Stimulated activated CD8-positive, alpha-beta memory T cell treated with anti-CD3 and anti-CD28 coated beads, Interleukin-4, amount 100 ng/mL, for 4 hours (primary cell): ENCODE results near the gene RBM25.
A peak's percentile ranks its signal among the peaks of the same experiment; 100 is the strongest.

ENCODE experiments used
- DNase-seq, 2 donors: peaks; one replicate each; pipeline ENCODE4 v3.0.0-alpha.2; 2020; ENCODE audit warnings: low read depth in 2 of 2, low spot score in 1 of 2

Gene RBM25

GRCh38 chr14:73102806-73103497 lies 44.6 kb downstream of the RBM25 start:
- DNase-seq, result no peak

GRCh38 chr14:73105050-73105449 lies 46.7 kb downstream of the RBM25 start:
- DNase-seq, result no peak

DNA sequence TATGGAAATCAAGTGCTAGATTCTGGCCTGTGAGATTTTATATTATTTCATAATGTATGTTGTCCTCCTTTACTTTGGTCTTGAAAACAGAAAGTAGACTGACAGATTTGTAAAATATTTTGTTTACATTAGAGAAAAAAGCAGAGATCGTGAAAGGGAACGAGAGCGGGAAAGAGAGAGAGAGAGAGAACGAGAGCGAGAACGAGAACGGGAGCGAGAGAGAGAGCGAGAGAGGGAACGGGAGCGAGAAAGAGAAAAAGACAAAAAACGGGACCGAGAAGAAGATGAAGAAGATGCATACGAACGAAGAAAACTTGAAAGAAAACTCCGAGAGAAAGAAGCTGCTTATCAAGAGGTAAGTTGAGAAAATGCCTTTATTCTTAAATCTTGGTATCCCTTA lies 47.4 kb downstream of the RBM25 start:
- DNase-seq, result no peak

DNA sequence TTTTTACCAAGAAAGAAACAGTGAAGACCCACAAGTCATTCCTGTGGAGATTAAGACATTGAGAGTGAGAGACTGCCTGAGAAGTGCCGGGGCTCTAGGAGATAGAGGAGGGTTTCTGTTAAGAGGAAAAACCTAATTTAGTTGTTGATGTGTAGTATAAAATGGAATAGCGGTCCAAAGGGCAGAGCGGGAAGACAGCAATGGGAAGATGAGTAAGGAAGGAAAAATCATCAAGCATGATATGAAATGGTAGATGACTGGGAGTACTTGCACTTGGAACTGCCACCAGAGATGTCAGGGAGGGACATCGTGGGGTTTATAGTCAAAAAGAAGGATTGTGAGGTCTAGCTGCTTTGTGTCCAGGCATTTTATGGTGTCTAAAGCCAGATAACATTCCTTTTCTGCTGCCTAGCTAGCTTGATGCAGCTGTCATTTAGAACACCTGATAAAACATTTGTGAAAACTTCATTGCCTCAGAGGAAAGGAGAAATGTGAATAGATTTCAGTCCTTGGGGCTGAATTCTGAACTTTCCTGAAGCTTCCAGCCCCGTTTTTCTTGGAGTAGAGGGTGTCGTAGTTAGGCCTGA lies 57.8 kb downstream of the RBM25 start:
- DNase-seq, result no peak

DNA sequence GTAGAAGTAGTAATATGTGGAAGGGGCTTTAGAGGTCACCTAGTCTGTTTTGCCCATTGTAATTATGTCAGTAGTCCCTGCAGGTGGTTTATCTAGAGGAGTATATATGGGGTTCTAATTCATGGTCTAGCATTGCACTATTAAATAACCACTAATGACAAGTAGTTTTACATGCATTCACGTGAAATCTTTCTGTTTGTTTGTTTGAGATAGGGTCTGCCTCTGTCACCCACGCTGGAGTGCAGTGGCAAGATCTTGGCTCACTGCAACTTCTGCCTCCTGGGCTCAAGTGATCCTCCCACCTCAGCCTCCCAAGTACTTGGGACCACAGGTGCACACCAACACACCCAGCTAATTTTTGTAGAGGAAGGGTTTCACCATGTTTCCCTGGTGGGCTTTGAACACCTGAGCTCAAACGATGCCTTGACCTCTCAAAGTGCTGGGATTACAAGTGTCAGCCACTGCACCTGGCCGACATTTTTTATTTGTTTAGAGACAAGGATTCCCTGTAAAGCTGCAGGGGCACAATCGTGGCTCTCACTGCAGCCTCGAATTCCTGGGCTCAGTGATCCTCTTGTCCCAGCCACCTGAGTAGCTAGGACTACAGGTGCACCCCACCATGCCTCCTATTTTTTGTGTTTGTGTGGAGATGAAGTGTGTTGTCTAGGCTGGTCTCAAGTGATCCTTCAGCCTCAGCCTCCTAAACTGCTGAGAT lies 66.0 kb downstream of the RBM25 start:
- no peak for DNase-seq

- no peak for DNase-seq
These were observed 66.8 kb downstream of the RBM25 start for GRCh38 chr14:73125169-73125588.

GRCh38 chr14:73125746-73126145 lies 67.4 kb downstream of the RBM25 start:
- no peak for DNase-seq

DNA sequence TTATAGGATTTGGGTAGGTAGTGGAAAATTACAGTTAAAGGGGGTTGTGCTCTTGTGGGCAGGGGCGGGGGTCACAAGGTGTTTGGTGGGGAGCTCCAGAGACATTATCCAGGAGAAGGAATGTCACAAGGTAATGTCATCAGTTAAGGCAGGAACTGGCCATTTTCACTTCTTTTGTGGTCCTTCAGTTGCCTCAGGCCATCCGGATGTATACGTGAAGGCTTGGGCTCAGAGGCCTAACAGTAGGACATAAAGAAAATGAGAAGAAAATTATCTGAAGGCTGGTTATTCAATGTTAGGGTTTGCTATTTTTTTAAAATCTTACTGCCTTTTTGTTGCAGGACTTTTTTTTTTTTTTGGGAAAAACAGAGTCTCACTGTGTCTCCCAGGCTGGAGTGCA lies 75.5 kb downstream of the RBM25 start:
- no peak for DNase-seq

DNA sequence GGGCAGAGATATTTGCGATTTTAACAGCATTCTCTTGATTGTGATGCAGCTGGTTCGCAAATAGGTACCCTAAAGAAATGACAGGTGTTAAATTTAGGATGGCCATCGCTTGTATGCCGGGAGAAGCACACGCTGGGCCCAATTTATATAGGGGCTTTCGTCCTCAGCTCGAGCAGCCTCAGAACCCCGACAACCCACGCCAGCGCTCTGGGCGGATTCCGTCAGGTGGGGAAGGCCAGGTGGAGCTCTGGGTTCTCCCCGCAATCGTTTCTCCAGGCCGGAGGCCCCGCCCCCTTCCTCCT lies 77.7 kb downstream of the RBM25 start:
- no peak for DNase-seq

DNA sequence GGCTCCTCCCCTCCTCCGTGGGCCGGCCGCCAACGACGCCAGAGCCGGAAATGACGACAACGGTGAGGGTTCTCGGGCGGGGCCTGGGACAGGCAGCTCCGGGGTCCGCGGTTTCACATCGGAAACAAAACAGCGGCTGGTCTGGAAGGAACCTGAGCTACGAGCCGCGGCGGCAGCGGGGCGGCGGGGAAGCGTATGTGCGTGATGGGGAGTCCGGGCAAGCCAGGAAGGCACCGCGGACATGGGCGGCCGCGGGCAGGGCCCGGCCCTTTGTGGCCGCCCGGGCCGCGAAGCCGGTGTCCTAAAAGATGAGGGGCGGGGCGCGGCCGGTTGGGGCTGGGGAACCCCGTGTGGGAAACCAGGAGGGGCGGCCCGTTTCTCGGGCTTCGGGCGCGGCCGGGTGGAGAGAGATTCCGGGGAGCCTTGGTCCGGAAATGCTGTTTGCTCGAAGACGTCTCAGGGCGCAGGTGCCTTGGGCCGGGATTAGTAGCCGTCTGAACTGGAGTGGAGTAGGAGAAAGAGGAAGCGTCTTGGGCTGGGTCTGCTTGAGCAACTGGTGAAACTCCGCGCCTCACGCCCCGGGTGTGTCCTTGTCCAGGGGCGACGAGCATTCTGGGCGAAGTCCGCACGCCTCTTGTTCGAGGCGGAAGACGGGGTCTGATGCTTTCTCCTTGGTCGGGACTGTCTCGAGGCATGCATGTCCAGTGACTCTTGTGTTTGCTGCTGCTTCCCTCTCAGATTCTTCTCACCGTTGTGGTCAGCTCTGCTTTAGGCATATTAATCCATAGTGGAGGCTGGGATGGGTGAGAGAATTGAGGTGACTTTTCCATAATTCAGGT lies 78.3 kb downstream of the RBM25 start, which contains the start of gene PSEN1:
Gene PSEN1, plus strand, starts transcription at position 121 of the 839 bp plus-strand sequence. CDS start 11,513 bp downstream, outside the sequence.
- DNase-seq, result peak; percentile 97 to 99

DNA sequence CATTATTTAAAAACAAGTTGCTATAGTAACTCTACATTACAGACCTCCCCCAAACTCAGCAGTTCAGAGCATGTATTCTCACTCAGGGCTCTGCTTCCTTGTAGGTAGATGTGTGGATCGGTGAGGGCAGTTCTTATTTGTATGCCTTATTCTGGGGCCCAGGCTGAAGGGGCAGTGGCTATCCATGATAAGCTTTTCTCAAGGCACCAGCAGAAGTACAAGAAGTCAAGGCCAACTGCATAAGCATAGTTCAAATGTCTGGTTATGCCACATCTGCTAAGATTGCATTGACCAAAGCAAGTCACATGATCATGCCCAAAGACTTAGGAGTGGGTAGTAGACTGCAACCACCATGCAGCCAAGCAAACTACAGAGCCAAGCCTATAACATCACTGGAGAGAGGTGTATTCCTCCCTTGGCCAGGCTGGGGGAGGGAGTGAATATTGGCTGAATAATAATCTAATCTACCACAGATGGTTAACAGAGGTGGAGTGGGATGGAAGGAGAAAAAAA lies 82.5 kb downstream of the RBM25 start:
- no peak for DNase-seq

GRCh38 chr14:73142216-73142615 lies 83.9 kb downstream of the RBM25 start:
- no peak for DNase-seq

DNA sequence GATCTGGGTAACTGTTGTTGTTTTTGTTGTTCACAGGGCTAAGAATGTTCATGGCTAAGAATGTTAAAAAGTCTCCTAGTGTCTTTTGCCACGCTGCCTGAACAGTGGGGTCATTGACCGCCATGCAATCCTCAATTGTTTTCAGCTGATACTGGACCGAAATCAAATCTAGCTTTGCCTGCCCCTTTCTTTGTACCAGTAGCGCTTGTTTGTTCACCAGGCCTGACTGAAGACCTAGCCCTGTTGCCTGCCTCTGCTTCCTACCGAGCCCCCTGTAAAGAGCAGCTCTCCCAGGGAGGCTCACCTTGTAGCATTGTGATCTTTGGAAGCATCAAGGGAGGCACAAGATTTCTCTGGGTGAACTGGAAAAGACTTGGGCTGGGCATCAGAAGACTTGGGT lies 84.7 kb downstream of the RBM25 start:
- DNase-seq, result no peak

DNA sequence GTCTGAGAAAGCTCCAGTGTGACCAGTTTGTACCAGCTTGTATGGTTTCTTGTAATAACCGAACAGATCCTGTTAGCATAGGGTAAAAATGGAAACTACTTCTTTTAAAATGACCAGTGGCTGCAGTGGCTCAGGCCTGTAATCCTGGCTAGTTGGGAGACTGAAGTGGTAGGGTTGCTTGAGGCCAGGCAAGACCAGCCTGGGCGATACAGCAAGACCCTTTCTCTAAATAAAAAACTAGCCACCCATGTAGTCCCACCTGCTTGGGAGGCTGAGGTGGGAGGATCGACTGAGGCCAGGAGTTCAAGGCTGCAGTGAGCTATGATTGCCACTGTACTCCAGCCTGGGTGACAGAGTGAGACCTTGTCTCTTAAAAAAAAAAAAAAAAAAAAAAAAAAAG lies 85.3 kb downstream of the RBM25 start:
- no peak for DNase-seq

DNA sequence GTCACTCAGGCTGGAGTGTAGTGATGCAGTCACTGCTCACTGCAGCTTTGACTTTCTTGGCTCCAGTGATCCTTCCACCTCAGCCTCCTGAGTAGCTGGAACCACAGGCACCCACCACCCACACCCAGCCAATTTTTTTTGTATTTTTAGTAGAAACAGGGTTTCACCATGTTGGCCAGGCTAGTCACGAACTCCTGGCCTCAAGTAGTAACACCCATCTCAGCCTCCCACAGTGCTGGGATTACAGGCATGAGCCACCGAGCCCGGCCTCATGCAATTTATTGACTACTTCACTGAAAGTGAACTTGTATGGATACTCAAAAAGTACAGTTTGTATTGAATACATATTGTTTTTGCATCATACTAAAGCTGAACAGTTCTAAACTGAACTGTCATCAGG lies 87.0 kb downstream of the RBM25 start:
- no peak for DNase-seq

DNA sequence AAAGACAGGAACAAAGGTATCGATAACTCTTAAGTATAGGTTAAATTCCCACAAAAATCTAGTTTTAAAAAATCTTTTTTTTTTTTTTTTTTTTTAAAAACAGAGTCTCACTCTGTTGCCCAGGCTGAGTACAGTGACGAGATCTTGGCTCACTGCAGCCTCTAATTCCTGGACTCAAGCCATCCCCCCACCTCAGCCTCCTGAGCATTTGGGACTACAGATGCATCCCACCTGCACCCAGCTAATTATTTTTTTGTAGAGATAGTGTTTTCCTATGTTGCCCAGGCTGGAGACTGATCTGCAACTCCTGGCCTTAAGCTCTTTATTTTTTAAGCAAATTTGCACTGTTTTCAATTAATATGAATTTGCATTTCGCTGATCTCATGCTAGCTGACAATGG lies 87.8 kb downstream of the RBM25 start:
- DNase-seq, result no peak

DNA sequence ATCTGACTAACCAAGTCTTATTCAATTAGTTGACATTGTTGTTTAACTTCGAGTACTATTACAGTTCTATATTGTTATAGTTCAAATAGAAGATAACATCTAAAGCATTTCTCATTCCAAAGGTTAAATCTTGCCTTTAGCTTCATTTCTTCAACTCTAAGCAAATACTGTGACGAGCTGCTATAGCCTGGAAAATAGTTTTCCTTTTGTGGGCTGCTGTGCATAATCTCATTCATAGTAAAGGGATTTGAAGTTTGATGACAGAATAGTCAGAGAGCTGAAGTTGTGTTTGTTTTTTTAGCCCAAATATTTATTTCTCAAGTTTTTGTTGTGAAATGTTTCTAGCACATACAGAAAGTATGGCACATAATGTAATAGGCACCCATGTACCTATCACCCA lies 91.4 kb downstream of the RBM25 start:
- no peak for DNase-seq

GRCh38 chr14:73153272-73153671 lies 94.9 kb downstream of the RBM25 start:
- no peak for DNase-seq

- DNase-seq, result no peak
These were observed 103.9 kb downstream of the RBM25 start for GRCh38 chr14:73162251-73162650.

GRCh38 chr14:73166399-73166798 lies 108.1 kb downstream of the RBM25 start:
- DNase-seq, result no peak

DNA sequence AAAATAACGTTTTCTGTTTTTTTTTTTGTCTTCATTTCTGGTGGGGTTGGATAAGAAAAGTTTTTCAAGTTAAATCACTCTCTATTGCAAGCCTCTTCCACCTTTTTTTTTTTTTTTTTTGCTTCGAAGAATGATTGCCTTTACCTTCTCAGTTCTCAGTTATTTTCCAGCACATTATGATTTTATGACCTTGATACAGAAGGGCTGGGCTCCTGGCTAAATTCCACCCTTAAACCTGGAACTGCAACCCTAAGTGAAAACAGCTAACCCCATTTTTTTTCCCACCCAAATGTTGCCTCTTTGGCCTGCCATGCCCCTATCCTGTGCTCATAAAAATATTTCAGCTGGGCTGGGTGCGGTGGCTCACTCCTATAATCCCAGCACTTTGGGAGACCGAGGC lies 109.4 kb downstream of the RBM25 start:
- no peak for DNase-seq
